Suprapubic skin (tissue), 4 donors: ENCODE data around the gene GEN1. TPM values are rescaled to one million over a fixed set of nuclear protein-coding genes. Genes with fewer than 3 reads are reported as not detected.

Experiments
- DNase-seq, 2 donors: peaks; one replicate each; pipeline ENCODE4 v3.0.0-alpha.2; 2019; ENCODE audit warnings: low spot score in 2 of 2
- H3K27ac ChIP-seq: fragments of 200-600 bp; sonication (generic); one replicate; pipeline ENCODE4 v1.5.1; 2019
- H3K27me3 ChIP-seq: fragments of 200-600 bp; sonication (generic); one replicate; pipeline ENCODE4 v1.5.1; 2019
- H3K36me3 ChIP-seq: fragments of 200-600 bp; sonication (generic); one replicate; pipeline ENCODE4 v1.5.1; 2019
- H3K4me1 ChIP-seq: fragments of 200-600 bp; sonication (generic); one replicate; pipeline ENCODE4 v1.5.1; 2019
- H3K4me3 ChIP-seq: fragments of 200-600 bp; sonication (generic); one replicate; pipeline ENCODE4 v1.5.1; 2019; ENCODE audit warnings: mild to moderate bottlenecking
- H3K9me3 ChIP-seq: fragments of 200-600 bp; sonication (generic); one replicate; pipeline ENCODE4 v1.5.1; 2019
- CTCF ChIP-seq, 2 donors: fragments of 200-600 bp in 1 of 2; fragments of 450-650 bp in 1 of 2; sonication (generic) in 1 of 2; IDR thresholded peaks; one replicate each; pipeline ENCODE4 v1.5.1; 2016 to 2019; ENCODE audit warnings: antibody characterized with exemption in 2 of 2, mild to moderate bottlenecking in 1 of 2, moderate library complexity in 1 of 2
- EP300 ChIP-seq: sonication (generic); formaldehyde crosslinking; IDR thresholded peaks from one replicate; pipeline ENCODE4 v1.6.1; 2017; ENCODE audit warnings: antibody characterized with exemption
- POLR2A ChIP-seq, 2 donors: fragments of 450-650 bp; IDR thresholded peaks; one replicate each; pipeline ENCODE4 v1.6.1; 2017; ENCODE audit warnings: antibody characterized with exemption in 2 of 2, mild to moderate bottlenecking in 2 of 2, moderate library complexity in 2 of 2
- POLR2AphosphoS5 ChIP-seq, 3 donors: sonication (generic); formaldehyde crosslinking; IDR thresholded peaks; one replicate each; pipeline ENCODE4 v1.6.1; 2017; ENCODE audit warnings: antibody characterized with exemption in 3 of 3
- WGBS: methylation state at CpG from one replicate; pipeline ENCODE4 v1.1.5; 2018; 5-methylcytosine and 5-hydroxymethylcytosine counted together
- total RNA-seq, 4 donors: library from RNA; depleted of rRNA; stranded (reverse); fragments of >200 nt; gene quantifications; one replicate each; pipeline ENCODE4 v1.1.0, GENCODE V29; 2016

The GEN1 gene
- total RNA-seq, 4 donors from 2014 or later = 8.9 to 15.2 (median 11.6) TPM

GRCh38 chr2:17813742-17814473 is 60.0 kb downstream of the GEN1 start:
- peaks cover 32% of the 10 kb centered on the region for H3K4me1 ChIP-seq
- H3K4me3 ChIP-seq = no peak overlapping the region
- WGBS = 49% methylated on average over 5 of the region's 5 CpGs
- peak overlapping the region; percentile 81 for H3K27ac ChIP-seq
- H3K36me3 ChIP-seq = no peaks in the 10 kb centered on the region
- H3K9me3 ChIP-seq = no peaks in the 10 kb centered on the region
- H3K27me3 ChIP-seq = no peaks in the 10 kb centered on the region
- TF ChIP-seq EP300 (no peak), POLR2AphosphoS5 (IDR thresholded peaks at IDR 0.05) (no peak), POLR2A (IDR thresholded peaks at IDR 0.05) (no peak), CTCF (IDR thresholded peaks at IDR 0.05) (no peak)
- no peak for DNase-seq

- TF ChIP-seq POLR2A (IDR thresholded peaks at IDR 0.05) = no peak
- no peak for TF ChIP-seq POLR2AphosphoS5 (IDR thresholded peaks at IDR 0.05)
- TF ChIP-seq CTCF (IDR thresholded peaks at IDR 0.05) = no peak
- no peak for TF ChIP-seq EP300
- 53% methylated on average over 1 of the region's 1 CpG for WGBS
Observed at GRCh38 chr2:17814601-17815000, 60.7 kb downstream of the GEN1 start.

GRCh38 chr2:17815468-17816184 is 61.7 kb downstream of the GEN1 start:
- no peaks in the 10 kb centered on the region for H3K9me3 ChIP-seq
- DNase-seq = no peak
- H3K27ac ChIP-seq = peak overlapping the region; percentile 81
- TF ChIP-seq CTCF (IDR thresholded peaks at IDR 0.05) = no peak
- TF ChIP-seq EP300 = no peak
- no peak for TF ChIP-seq POLR2A (IDR thresholded peaks at IDR 0.05)
- TF ChIP-seq POLR2AphosphoS5 (IDR thresholded peaks at IDR 0.05) = no peak
- H3K27me3 ChIP-seq = no peaks in the 10 kb centered on the region
- H3K36me3 ChIP-seq = no peaks in the 10 kb centered on the region
- WGBS = 45% methylated on average over 8 of the region's 8 CpGs
- no peak overlapping the region for H3K4me3 ChIP-seq
- H3K4me1 ChIP-seq = peaks cover 32% of the 10 kb centered on the region

More at GRCh38 chr2:17814601-17815000, 60.7 kb downstream of the GEN1 start:
- no peaks in the 10 kb centered on the region for H3K27me3 ChIP-seq
- no peaks in the 10 kb centered on the region for H3K9me3 ChIP-seq
- peak overlapping the region; percentile 81 for H3K27ac ChIP-seq
- H3K4me1 ChIP-seq = peaks cover 32% of the 10 kb centered on the region
- H3K4me3 ChIP-seq = no peak overlapping the region
- DNase-seq = no peak
- H3K36me3 ChIP-seq = no peaks in the 10 kb centered on the region

- peak within 1 kb of the TSS; percentile 81 for H3K27ac ChIP-seq
- TF ChIP-seq POLR2AphosphoS5 (IDR thresholded peaks at IDR 0.05) (no peak), POLR2A (IDR thresholded peaks at IDR 0.05) (no peak), CTCF (IDR thresholded peaks at IDR 0.05) (no peak), EP300 (no peak)
- no peaks in the 10 kb centered on the region for H3K9me3 ChIP-seq
- H3K27me3 ChIP-seq = no peaks in the 10 kb centered on the region
- DNase-seq = no peak
- WGBS = 94% methylated on average over 26 of the region's 26 CpGs
- H3K36me3 ChIP-seq = no peaks in the 10 kb centered on the region
- no peak within 1 kb of the TSS for H3K4me3 ChIP-seq
- H3K4me1 ChIP-seq = peaks cover 34% of the 10 kb centered on the region
Observed at GRCh38 chr2:17816396-17817245, 62.7 kb downstream of the GEN1 start, which contains the start of gene MSGN1. TSS of gene MSGN1 (plus strand) at chr2:17816460. CDS start at chr2:17816519, 59 bp downstream.
